ENCODE results near the gene CLDN5.

CLDN5 gene

DNA sequence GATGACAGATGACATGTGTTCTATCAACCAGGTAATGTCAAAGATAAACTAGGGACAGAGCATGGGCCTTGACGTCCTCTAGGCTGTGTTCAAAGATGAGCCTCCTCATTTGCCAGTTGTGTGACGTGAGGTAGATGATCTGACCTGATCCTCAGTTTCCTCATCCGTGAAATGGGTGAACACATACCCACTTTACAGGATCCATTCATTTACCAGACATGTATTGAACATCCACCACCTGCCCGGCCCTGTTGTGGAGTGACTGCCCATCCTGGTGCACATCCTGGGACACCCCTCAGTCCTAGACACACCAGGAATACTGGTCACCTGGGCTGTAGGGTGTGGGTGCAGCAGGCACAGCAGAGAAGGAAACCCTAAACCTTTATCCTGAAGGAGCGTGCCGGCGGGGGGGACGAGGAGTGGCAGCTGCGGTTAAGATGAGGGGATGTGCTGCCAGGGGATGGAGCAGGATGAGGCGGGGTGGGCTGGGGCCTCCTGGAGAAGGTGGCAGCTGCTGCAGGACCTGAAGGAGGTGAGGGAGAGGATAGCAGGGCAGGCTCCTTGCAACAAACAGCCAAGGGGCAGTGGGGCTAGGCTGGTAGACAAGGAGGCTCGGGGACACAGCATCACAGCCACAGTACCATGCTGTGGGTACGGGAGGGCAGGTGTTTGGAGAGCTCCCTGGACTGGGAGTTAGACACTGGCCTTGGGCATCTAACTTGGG is 8.4 kb downstream of the CLDN5 start:
- peaks cover 14% of the 10 kb centered on the region for H3K36me3 ChIP-seq (ENCODE audit: control insufficient read depth, insufficient read depth, low read length)
- no CpG with 5 or more reads among the region's 12 CpGs for WGBS (ENCODE audit: insufficient coverage, insufficient read length)
- no peaks in the 10 kb centered on the region for H3K9me3 ChIP-seq (ENCODE audit: control insufficient read depth, insufficient read depth, low read length)
- no peak overlapping the region for H3K27ac ChIP-seq (ENCODE audit: low read length)
- peaks cover 2% of the 10 kb centered on the region; the same call in 1 of the 2 replicates for H3K4me1 ChIP-seq (ENCODE audit: control insufficient read depth, insufficient read depth, low read length)
- H3K27me3 ChIP-seq (ENCODE audit: control insufficient read depth, insufficient read depth, low read length): no peaks in the 10 kb centered on the region
- DNase-seq (ENCODE audit: low read depth, low spot score): no peak
- H3K4me3 ChIP-seq (ENCODE audit: low read length): no peak overlapping the region

DNA sequence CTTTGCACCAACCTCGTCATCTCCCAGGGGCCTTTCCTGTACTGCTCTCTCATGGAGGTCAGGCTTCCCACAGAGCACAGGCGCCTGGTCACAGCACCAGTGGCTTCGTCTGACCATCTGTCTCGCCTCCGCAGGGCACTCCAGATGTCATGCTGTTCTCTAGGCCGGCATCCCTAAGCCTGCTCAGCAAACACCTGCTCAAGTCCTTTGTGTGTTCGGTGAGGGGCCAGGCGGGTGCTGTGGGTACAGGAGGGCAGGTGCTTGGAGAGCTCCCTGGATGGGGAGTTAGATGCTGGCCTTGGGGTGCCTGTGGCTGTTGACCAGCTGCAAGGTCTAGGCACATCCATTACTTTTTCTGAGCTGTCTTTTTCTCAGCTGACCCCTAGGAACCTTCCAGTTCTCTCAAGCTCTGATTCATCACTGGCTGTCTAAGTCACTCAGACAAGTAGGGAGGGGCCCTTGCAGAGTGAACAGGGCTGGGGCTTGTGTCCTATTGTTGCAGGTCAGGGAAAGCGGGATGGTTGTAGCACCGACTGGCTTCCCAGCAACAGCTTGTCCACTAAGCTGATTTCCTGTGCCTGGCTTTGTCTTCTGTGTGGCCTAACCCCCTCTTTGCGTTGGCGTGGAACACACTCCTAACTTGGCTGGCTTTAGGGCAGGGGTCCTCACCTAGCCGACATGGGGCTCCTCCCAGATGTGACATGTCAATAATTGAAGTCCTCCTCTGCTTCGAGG is 9.2 kb downstream of the CLDN5 start:
- H3K4me1 ChIP-seq (ENCODE audit: control insufficient read depth, insufficient read depth, low read length): peaks cover 2% of the 10 kb centered on the region; the same call in 1 of the 2 replicates
- no peaks in the 10 kb centered on the region for H3K9me3 ChIP-seq (ENCODE audit: control insufficient read depth, insufficient read depth, low read length)
- no CpG with 5 or more reads among the region's 14 CpGs for WGBS (ENCODE audit: insufficient coverage, insufficient read length)
- H3K27ac ChIP-seq (ENCODE audit: low read length): no peak overlapping the region
- peaks cover 14% of the 10 kb centered on the region for H3K36me3 ChIP-seq (ENCODE audit: control insufficient read depth, insufficient read depth, low read length)
- H3K27me3 ChIP-seq (ENCODE audit: control insufficient read depth, insufficient read depth, low read length): no peaks in the 10 kb centered on the region
- DNase-seq (ENCODE audit: low read depth, low spot score): no peak
- no peak overlapping the region for H3K4me3 ChIP-seq (ENCODE audit: low read length)

DNA sequence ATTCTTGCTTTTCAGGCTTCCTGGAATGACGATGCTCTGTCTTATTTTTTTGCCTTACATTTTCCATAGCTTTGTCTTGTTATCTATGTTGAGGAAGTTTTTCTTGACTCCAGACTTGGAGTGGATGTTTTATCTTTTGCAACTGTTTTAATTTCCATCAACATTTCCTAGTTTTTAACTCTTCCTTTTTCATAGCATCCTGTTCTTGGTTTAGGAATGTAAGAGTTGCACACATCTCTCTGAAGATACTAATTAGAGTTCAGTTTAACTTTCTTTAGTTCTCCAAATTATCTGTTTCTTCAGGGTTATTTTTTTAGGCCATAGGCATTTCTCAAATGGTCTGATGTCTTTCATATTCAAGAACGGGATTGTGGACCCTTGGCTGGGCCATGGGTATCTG is 10.4 kb downstream of the CLDN5 start:
- no peak overlapping the region for H3K27ac ChIP-seq (ENCODE audit: low read length)
- peaks cover 2% of the 10 kb centered on the region; the same call in 1 of the 2 replicates for H3K4me1 ChIP-seq (ENCODE audit: control insufficient read depth, insufficient read depth, low read length)
- no peak overlapping the region for H3K4me3 ChIP-seq (ENCODE audit: low read length)
- H3K27me3 ChIP-seq (ENCODE audit: control insufficient read depth, insufficient read depth, low read length): no peaks in the 10 kb centered on the region
- no peaks in the 10 kb centered on the region for H3K9me3 ChIP-seq (ENCODE audit: control insufficient read depth, insufficient read depth, low read length)
- WGBS (ENCODE audit: insufficient coverage, insufficient read length): no CpG with 5 or more reads among the region's 2 CpGs
- peaks cover 14% of the 10 kb centered on the region for H3K36me3 ChIP-seq (ENCODE audit: control insufficient read depth, insufficient read depth, low read length)
- no peak for DNase-seq (ENCODE audit: low read depth, low spot score)

DNA sequence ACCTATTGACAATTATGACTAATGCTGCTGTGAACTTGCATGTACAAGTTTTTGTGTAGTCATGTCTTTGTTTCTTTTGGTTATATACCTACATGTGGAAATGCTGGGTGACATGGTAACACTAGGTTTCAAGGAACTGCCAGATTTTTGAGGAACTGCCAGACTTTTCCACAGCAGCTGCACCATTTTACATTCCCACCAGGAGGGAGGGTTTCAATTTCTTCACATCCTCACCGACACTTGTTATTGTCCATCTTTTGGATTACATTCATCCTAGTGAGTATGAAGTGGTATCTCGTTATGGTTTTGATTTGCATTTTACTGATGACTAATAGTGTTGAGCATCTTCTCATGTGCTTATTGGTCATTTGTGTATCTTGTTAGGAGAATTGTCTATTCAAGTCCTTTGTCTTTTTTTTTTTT is 13.3 kb downstream of the CLDN5 start:
- H3K27ac ChIP-seq (ENCODE audit: low read length): no peak overlapping the region
- H3K4me3 ChIP-seq (ENCODE audit: low read length): no peak overlapping the region
- WGBS (ENCODE audit: insufficient coverage, insufficient read length): no CpG with 5 or more reads among the region's 2 CpGs
- no peak for DNase-seq (ENCODE audit: low read depth, low spot score)
- H3K36me3 ChIP-seq (ENCODE audit: control insufficient read depth, insufficient read depth, low read length): peaks cover 14% of the 10 kb centered on the region
- H3K4me1 ChIP-seq (ENCODE audit: control insufficient read depth, insufficient read depth, low read length): peaks cover 2% of the 10 kb centered on the region; the same call in 1 of the 2 replicates
- H3K27me3 ChIP-seq (ENCODE audit: control insufficient read depth, insufficient read depth, low read length): no peaks in the 10 kb centered on the region
- no peaks in the 10 kb centered on the region for H3K9me3 ChIP-seq (ENCODE audit: control insufficient read depth, insufficient read depth, low read length)

DNA sequence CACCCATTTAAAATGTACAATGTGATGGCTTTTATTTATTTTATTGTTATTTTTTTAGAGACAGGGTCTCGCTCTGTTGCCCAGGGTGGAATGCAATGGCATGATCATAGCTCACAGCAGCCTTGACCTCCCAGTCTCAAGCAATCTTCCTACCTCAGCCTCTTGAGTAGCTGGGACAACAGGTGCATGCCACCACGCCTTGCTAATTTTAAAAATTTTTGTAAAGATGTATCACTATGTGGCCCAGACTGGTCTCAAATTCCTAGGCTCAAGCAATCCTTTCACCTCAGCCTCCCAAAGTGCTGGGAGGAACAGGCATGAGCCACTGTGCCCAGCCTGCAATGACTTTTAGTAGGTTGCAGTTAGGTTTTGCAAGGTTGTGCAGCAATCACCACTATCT is 14.3 kb downstream of the CLDN5 start:
- Histone ChIP-seq H3K27ac (ENCODE audit: low read length) (no peak overlapping the region), H3K9me3 (ENCODE audit: control insufficient read depth, insufficient read depth, low read length) (no peaks in the 10 kb centered on the region), H3K4me3 (ENCODE audit: low read length) (no peak overlapping the region), H3K36me3 (ENCODE audit: control insufficient read depth, insufficient read depth, low read length) (peaks cover 16% of the 10 kb centered on the region), H3K27me3 (ENCODE audit: control insufficient read depth, insufficient read depth, low read length) (no peaks in the 10 kb centered on the region), H3K4me1 (ENCODE audit: control insufficient read depth, insufficient read depth, low read length) (peaks cover 2% of the 10 kb centered on the region; the same call in 1 of the 2 replicates)
- no CpG with 5 or more reads among the region's 2 CpGs for WGBS (ENCODE audit: insufficient coverage, insufficient read length)
- DNase-seq (ENCODE audit: low read depth, low spot score): no peak

DNA sequence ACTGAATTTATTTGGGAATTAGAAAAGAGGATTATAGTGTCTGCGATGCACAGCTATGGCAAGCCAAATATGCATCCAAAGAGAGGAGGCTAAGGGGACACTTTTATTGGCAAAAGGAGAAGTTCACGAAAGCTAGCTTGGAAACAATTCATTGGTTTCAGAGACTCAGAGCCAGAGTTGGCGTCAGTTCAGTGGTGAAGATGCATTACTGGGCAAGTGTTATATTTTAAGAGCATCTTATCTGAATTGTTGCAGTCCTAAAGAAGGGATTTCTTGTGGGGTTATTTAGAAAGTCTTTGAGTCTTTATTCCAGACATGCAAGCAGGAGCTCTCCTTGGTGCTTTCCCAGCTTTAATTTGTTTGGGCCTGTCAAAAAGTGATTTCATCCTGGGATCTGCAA is 15.0 kb downstream of the CLDN5 start:
- DNase-seq (ENCODE audit: low read depth, low spot score): no peak
- no CpG with 5 or more reads among the region's 3 CpGs for WGBS (ENCODE audit: insufficient coverage, insufficient read length)

DNA sequence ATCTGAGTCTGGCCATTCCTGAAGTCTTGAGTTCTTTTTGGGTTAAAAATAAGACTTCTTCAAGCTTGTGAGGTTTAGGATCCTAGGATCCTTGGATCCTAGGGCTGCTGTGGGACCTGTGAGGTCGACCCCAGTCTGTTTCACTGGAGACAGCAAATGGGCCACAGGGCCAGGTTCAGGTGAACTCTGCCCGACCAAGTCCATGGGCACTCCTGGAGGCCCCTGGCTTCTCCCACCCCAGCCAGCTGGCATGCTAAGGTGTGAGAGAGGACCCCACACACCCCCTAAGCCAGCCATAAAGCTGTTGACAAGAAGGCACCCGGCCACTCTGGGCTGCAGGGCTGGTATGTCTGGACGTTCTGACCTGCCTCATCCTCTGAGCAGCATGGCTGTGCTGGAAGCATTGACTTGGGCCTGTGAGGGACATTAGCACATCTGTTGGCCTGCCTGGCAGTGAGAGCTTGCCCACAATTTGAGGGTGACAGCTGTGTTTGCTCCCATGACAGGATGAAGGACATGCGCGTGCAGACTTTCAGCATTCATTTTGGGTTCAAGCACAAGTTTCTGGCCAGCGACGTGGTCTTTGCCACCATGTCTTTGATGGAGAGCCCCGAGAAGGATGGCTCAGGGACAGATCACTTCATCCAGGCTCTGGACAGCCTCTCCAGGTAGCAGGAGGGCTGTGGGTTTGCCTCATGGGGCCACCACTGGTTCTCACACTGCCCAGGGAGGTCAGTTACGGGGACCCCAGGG is 16.0 kb downstream of the CLDN5 start:
- no peak overlapping the region for H3K27ac ChIP-seq (ENCODE audit: low read length)
- H3K9me3 ChIP-seq (ENCODE audit: control insufficient read depth, insufficient read depth, low read length): no peaks in the 10 kb centered on the region
- peaks cover 16% of the 10 kb centered on the region for H3K36me3 ChIP-seq (ENCODE audit: control insufficient read depth, insufficient read depth, low read length)
- DNase-seq (ENCODE audit: low read depth, low spot score): no peak
- no peak overlapping the region for H3K4me3 ChIP-seq (ENCODE audit: low read length)
- no peaks in the 10 kb centered on the region for H3K4me1 ChIP-seq (ENCODE audit: control insufficient read depth, insufficient read depth, low read length)
- no peaks in the 10 kb centered on the region for H3K27me3 ChIP-seq (ENCODE audit: control insufficient read depth, insufficient read depth, low read length)
- WGBS (ENCODE audit: insufficient coverage, insufficient read length): no CpG with 5 or more reads among the region's 10 CpGs

More for the DNA sequence above, 15.0 kb downstream of the CLDN5 start:
- Histone ChIP-seq H3K4me1 (ENCODE audit: control insufficient read depth, insufficient read depth, low read length) (no peaks in the 10 kb centered on the region), H3K27ac (ENCODE audit: low read length) (no peak overlapping the region), H3K36me3 (ENCODE audit: control insufficient read depth, insufficient read depth, low read length) (peaks cover 16% of the 10 kb centered on the region), H3K27me3 (ENCODE audit: control insufficient read depth, insufficient read depth, low read length) (no peaks in the 10 kb centered on the region), H3K9me3 (ENCODE audit: control insufficient read depth, insufficient read depth, low read length) (no peaks in the 10 kb centered on the region), H3K4me3 (ENCODE audit: low read length) (no peak overlapping the region)

DNA sequence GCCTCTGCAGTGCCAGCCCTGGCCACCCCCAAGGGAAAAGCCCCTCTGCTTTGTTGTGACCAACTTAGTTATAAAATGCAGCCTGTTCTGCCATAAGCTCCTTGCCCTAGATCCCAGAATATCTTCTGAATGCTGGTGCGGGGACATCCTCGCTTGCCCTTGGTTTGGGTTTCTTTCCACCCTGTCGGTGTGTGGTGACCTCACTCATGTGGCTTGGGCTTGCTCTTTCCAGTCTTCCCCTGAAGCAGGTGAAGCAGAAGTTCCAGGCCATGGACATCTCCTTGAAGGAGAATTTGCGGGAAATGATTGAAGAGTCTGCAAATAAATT is 16.7 kb downstream of the CLDN5 start:
- peaks cover 16% of the 10 kb centered on the region for H3K36me3 ChIP-seq (ENCODE audit: control insufficient read depth, insufficient read depth, low read length)

DNA sequence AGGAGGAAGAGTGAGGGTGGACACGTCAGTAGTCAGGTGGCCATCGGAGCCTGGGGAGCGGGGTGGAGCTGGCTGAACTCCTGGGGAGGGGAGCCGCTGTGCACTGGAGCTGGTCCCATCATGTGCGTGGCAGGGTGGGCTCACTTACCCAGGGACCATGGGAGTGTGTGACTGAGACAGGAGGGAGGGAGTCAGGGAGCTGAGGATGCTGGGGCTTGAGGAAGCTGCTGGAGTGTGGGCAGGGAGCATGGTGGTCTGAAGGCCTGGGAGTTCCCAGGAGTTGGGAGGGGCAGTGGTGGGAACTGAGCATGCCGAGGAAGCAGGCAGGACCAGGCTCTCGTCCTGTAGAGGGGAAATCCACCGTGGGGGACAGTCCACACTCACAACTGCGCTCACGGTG is 18.0 kb downstream of the CLDN5 start:
- no peaks in the 10 kb centered on the region for H3K27me3 ChIP-seq (ENCODE audit: control insufficient read depth, insufficient read depth, low read length)
- no peak overlapping the region for H3K4me3 ChIP-seq (ENCODE audit: low read length)
- no peaks in the 10 kb centered on the region for H3K4me1 ChIP-seq (ENCODE audit: control insufficient read depth, insufficient read depth, low read length)
- WGBS (ENCODE audit: insufficient coverage, insufficient read length): no CpG with 5 or more reads among the region's 10 CpGs
- no peak overlapping the region for H3K27ac ChIP-seq (ENCODE audit: low read length)
- H3K36me3 ChIP-seq (ENCODE audit: control insufficient read depth, insufficient read depth, low read length): peaks cover 16% of the 10 kb centered on the region
- no peaks in the 10 kb centered on the region for H3K9me3 ChIP-seq (ENCODE audit: control insufficient read depth, insufficient read depth, low read length)
- no peak for DNase-seq (ENCODE audit: low read depth, low spot score)

More for the DNA sequence above, 16.7 kb downstream of the CLDN5 start:
- WGBS (ENCODE audit: insufficient coverage, insufficient read length): no CpG with 5 or more reads among the region's 4 CpGs
- Histone ChIP-seq H3K4me3 (ENCODE audit: low read length) (no peak overlapping the region), H3K9me3 (ENCODE audit: control insufficient read depth, insufficient read depth, low read length) (no peaks in the 10 kb centered on the region), H3K27ac (ENCODE audit: low read length) (no peak overlapping the region), H3K27me3 (ENCODE audit: control insufficient read depth, insufficient read depth, low read length) (no peaks in the 10 kb centered on the region), H3K4me1 (ENCODE audit: control insufficient read depth, insufficient read depth, low read length) (no peaks in the 10 kb centered on the region)
- no peak for DNase-seq (ENCODE audit: low read depth, low spot score)

DNA sequence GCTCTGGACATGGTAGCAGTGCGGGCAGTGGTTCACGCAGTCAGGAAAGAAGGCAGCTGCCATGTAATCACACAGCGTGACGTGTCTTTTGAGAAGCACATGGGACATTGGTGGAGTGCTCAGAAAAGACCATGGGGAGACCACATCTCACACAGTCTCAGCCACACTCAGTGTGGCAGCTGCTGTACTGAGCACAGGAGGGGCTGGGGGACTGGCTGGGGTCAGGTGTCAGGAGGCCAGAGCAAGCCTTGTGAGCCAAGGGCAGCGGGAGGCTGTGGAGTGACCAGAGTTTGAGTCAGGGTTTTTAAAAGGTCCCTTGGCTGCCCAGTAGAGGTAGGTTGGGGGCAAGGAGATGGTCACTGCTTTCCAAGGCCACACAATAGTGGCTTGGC is 18.5 kb downstream of the CLDN5 start:
- H3K4me1 ChIP-seq (ENCODE audit: control insufficient read depth, insufficient read depth, low read length): no peaks in the 10 kb centered on the region
- no peaks in the 10 kb centered on the region for H3K27me3 ChIP-seq (ENCODE audit: control insufficient read depth, insufficient read depth, low read length)
- no peak for DNase-seq (ENCODE audit: low read depth, low spot score)
- H3K36me3 ChIP-seq (ENCODE audit: control insufficient read depth, insufficient read depth, low read length): peaks cover 16% of the 10 kb centered on the region
- no peaks in the 10 kb centered on the region for H3K9me3 ChIP-seq (ENCODE audit: control insufficient read depth, insufficient read depth, low read length)
- no peak overlapping the region for H3K4me3 ChIP-seq (ENCODE audit: low read length)
- H3K27ac ChIP-seq (ENCODE audit: low read length): no peak overlapping the region
- no CpG with 5 or more reads among the region's 5 CpGs for WGBS (ENCODE audit: insufficient coverage, insufficient read length)

All from iPS DF 6.9 (cell line).